Stimulated activated CD8-positive, alpha-beta memory T cell treated with anti-CD3 and anti-CD28 coated beads, Interleukin-2, amount 100 ng/mL, for 1 hour (primary cell): ENCODE measurements around the gene UNC79.

Experiments used
- DNase-seq, 2 donors: peaks; one replicate each; pipeline ENCODE4 v3.0.0-alpha.2; 2020; ENCODE audit warnings: low read depth in 2 of 2

Gene UNC79

GRCh38 chr14:93749076-93749420, 318.3 kb downstream of the UNC79 start:
- DNase-seq, result no peak

- no peak for DNase-seq
Observed at GRCh38 chr14:93751946-93752655, 321.4 kb downstream of the UNC79 start.

- no peak for DNase-seq
Observed at GRCh38 chr14:93752980-93753561, 322.3 kb downstream of the UNC79 start.

GRCh38 chr14:93753647-93754046, 322.9 kb downstream of the UNC79 start:
- no peak for DNase-seq

GRCh38 chr14:93757206-93757605, 326.5 kb downstream of the UNC79 start:
- DNase-seq, result no peak
